Measurements from ENCODE around the gene C2orf15. TPM values are rescaled to one million over a fixed set of nuclear protein-coding genes. Genes with fewer than 3 reads are reported as not detected.

C2orf15 gene
- total RNA-seq, 1 donor from 2014 or later: 0.17 TPM

DNA sequence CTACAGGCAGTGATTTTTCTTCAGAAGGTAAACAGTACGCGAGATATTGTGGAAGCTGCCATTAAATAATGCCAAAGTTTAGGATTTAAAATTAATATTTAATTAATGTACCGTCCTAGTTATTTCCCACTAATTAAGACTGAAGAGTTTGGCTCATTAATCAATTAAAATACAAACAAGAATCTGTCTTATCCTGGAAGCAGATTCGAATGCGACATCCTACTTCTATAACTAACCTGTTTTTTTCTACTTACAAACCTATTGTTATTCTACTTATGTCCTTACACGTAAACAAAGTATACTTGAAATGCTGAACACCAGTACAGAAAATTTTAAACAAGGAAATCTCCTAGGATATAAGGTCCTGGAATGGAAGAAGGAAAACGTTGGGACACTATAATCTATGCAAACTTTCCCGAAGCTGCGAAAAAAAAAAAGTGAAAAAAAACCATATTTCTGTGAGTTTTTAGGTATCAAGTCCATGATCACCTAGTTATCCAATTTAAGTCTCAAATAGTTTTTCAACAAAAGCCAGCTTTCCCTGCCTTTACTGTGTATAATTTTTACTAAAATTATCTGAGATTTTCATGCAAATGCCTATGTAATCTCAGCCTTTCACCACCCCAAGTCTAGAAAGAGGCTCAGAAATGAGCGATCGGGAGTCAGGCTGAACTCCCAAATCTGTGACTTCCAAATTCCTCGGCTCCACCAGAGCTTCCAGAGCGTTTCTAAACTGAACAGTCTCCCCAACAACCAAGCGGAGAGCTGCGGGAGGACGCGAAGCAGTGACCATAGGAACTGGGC is 1.2 kb upstream of the C2orf15 start:
- peak overlapping the region; percentile 95 for H3K4me3 Mint-ChIP-seq (ENCODE audit: unreplicated experiment)
- peak overlapping the region; percentile 75 for H3K27ac Mint-ChIP-seq (ENCODE audit: unreplicated experiment)

DNA sequence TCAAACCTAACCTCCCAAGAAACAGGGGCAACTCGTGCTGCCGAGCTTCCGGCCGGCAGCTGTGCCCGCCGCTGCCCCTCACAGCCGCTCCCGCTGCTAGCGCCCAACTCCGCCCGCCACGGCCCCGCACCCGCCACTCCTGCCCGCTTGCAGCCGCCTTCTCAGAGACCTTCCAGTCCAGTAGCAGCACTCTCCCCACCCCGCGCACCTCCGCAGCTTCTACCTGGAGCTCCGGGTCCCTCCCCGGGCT is 722 bp upstream of the C2orf15 start:
- TF ChIP-seq, protein P1, sequence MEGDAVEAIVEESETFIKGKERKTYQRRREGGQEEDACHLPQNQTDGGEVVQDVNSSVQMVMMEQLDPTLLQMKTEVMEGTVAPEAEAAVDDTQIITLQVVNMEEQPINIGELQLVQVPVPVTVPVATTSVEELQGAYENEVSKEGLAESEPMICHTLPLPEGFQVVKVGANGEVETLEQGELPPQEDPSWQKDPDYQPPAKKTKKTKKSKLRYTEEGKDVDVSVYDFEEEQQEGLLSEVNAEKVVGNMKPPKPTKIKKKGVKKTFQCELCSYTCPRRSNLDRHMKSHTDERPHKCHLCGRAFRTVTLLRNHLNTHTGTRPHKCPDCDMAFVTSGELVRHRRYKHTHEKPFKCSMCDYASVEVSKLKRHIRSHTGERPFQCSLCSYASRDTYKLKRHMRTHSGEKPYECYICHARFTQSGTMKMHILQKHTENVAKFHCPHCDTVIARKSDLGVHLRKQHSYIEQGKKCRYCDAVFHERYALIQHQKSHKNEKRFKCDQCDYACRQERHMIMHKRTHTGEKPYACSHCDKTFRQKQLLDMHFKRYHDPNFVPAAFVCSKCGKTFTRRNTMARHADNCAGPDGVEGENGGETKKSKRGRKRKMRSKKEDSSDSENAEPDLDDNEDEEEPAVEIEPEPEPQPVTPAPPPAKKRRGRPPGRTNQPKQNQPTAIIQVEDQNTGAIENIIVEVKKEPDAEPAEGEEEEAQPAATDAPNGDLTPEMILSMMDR (IDR thresholded peaks at IDR 0.05): no peak

More for the DNA sequence above, 1.2 kb upstream of the C2orf15 start:
- no peak for DNase-seq (ENCODE audit: low spot score)
- H3K27me3 Mint-ChIP-seq (ENCODE audit: low read depth): peaks cover 2% of the 10 kb centered on the region
- no peaks in the 10 kb centered on the region for H3K36me3 Mint-ChIP-seq (ENCODE audit: low read depth)
- TF ChIP-seq, protein P1 (IDR thresholded peaks at IDR 0.05): no peak
- H3K9me3 Mint-ChIP-seq (ENCODE audit: low read depth): no peaks in the 10 kb centered on the region
- peaks cover 11% of the 10 kb centered on the region for H3K4me1 Mint-ChIP-seq (ENCODE audit: low read depth)

DNA sequence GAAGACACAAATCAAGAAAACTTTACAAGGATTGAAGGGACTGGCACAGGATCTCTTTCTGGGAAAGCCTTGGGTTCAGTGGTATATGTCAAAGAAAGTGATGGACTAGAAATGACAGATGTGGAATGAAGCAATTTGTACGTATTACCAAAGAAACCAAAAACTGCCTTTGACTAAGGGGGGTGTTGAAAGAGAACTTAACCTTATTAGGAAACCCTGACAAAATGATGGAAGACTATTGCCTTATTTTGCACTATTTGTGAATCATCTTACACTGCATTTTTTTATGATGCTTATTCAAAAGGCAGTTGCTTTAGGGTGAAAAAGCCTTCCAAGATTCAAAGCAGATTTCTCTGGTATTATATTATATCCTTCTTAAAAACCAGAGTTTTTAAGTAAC is 9.2 kb downstream of the C2orf15 start:
- Mint-ChIP-seq H3K9me3 (ENCODE audit: low read depth) (no peaks in the 10 kb centered on the region), H3K27me3 (ENCODE audit: low read depth) (no peaks in the 10 kb centered on the region), H3K27ac (ENCODE audit: unreplicated experiment) (no peak overlapping the region), H3K4me3 (ENCODE audit: unreplicated experiment) (no peak overlapping the region), H3K4me1 (ENCODE audit: low read depth) (peaks cover 16% of the 10 kb centered on the region), H3K36me3 (ENCODE audit: low read depth) (no peaks in the 10 kb centered on the region)
- TF ChIP-seq, protein P1 (IDR thresholded peaks at IDR 0.05): no peak
- no peak for DNase-seq (ENCODE audit: low spot score)

More for the DNA sequence above, 722 bp upstream of the C2orf15 start:
- DNase-seq (ENCODE audit: low spot score): no peak
- H3K27ac Mint-ChIP-seq (ENCODE audit: unreplicated experiment): peak overlapping the region; percentile 75
- H3K4me1 Mint-ChIP-seq (ENCODE audit: low read depth): peaks cover 11% of the 10 kb centered on the region
- peak overlapping the region; percentile 95 for H3K4me3 Mint-ChIP-seq (ENCODE audit: unreplicated experiment)
- H3K27me3 Mint-ChIP-seq (ENCODE audit: low read depth): peaks cover 2% of the 10 kb centered on the region
- no peaks in the 10 kb centered on the region for H3K36me3 Mint-ChIP-seq (ENCODE audit: low read depth)
- H3K9me3 Mint-ChIP-seq (ENCODE audit: low read depth): no peaks in the 10 kb centered on the region

DNA sequence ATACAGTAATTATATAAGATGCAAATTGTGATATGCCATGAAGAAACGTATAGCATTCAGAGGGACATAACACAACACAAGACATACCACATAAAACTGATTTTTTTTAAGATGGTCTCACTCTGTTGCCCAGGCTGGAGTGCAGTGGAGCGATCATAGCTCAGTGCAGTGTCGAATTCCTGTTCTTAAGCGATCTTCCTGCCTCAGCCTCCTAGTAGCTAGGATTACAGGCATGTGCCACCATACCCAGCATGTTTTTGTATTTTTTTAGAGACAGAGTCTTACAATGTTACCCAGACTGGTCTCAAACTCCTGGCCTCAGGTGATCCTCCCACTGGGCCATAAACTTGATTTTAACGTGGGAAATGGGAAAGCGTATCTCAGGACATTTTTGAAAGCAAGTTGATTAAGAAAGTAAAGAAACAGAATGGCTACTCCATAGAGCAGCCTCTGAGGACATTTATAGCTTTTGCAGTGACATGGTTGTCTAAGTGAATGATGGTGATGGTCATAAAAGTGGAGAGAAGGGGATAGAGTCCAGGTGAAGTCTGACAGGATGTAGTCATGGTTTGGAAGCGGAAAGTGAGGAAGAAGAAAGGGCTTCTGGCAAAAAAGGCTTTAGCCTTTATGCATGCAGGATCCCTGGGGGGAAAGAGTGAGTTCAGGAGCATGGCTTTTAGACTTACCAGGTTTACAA is 10.8 kb downstream of the C2orf15 start:
- Mint-ChIP-seq H3K9me3 (ENCODE audit: low read depth) (no peaks in the 10 kb centered on the region), H3K4me1 (ENCODE audit: low read depth) (peaks cover 23% of the 10 kb centered on the region), H3K36me3 (ENCODE audit: low read depth) (peaks cover 3% of the 10 kb centered on the region), H3K27ac (ENCODE audit: unreplicated experiment) (no peak overlapping the region), H3K27me3 (ENCODE audit: low read depth) (no peaks in the 10 kb centered on the region), H3K4me3 (ENCODE audit: unreplicated experiment) (no peak overlapping the region)
- TF ChIP-seq, protein P1 (IDR thresholded peaks at IDR 0.05): no peak
- no peak for DNase-seq (ENCODE audit: low spot score)

DNA sequence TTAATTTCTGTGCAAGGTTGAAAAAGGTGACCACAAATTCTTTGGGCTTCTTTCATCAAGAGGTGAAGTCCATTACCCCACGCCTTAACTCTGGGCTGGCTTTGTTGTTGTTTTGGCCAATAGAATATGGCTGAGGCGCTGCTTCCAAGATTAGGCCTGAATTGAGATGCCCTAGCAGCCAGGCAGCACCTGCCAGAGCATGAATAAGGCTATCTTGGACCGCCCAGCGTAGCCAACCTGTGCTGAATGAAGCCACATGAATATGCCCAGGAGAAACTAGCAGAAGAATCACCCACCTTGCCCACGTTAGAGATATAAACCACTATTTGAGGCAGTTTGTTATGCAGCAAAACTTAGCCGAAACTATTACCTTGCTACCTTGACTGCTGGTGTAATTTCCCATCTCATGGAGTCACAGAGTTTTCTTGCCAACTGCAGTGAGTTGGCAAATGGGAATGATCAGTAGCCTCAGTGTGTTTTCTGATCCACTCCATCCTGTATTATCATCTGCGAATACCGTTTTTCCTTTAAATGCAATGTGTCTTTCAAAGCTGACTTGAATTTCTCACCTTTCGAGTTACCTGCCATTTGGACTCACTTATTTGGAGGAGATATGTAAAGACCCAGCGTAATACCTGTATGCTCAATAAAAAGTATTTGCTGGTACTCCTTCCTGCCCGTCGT is 12.6 kb downstream of the C2orf15 start:
- Mint-ChIP-seq H3K4me1 (ENCODE audit: low read depth) (peaks cover 23% of the 10 kb centered on the region), H3K9me3 (ENCODE audit: low read depth) (no peaks in the 10 kb centered on the region), H3K4me3 (ENCODE audit: unreplicated experiment) (peak overlapping the region; percentile 93), H3K27me3 (ENCODE audit: low read depth) (no peaks in the 10 kb centered on the region), H3K36me3 (ENCODE audit: low read depth) (peaks cover 3% of the 10 kb centered on the region), H3K27ac (ENCODE audit: unreplicated experiment) (peak overlapping the region; percentile 85)
- TF ChIP-seq, protein P1 (IDR thresholded peaks at IDR 0.05): no peak
- no peak for DNase-seq (ENCODE audit: low spot score)

Measured in chondrocyte (in vitro differentiated cells).